MG63 (cell line): ENCODE data around the gene ABLIM1. TPM values are rescaled to one million over a fixed set of nuclear protein-coding genes. Genes with fewer than 3 reads are reported as not detected.
"Not testable (repeated sequence)": the region's sequence is repeated elsewhere in the genome, so short reads cannot be mapped to it uniquely, and the experiment has no call there.

ENCODE experiments used
- DNase-seq: peaks from one replicate; pipeline ENCODE4 v3.0.0-alpha.2; 2020
- H3K27me3 ChIP-seq: fragments of 250-450 bp; sonication (Bioruptor Pico); 2 replicates; pipeline ENCODE4 v1.5.1; 2020; ENCODE audit warnings: mild to moderate bottlenecking, moderate library complexity
- H3K36me3 ChIP-seq: fragments of 250-450 bp; sonication (Bioruptor Pico); 2 replicates; pipeline ENCODE4 v1.5.1; 2020; ENCODE audit warnings: mild to moderate bottlenecking, moderate library complexity
- H3K4me3 ChIP-seq: fragments of 250-450 bp; sonication (Bioruptor Pico); 2 replicates; pipeline ENCODE4 v1.5.1; 2020; ENCODE audit warnings: mild to moderate bottlenecking, moderate library complexity
- H3K9me3 ChIP-seq: fragments of 250-450 bp; sonication (Bioruptor Pico); 2 replicates; pipeline ENCODE4 v1.5.1; 2020; ENCODE audit warnings: mild to moderate bottlenecking, moderate library complexity
- total RNA-seq: library from RNA; depleted of rRNA; stranded (reverse); fragments of >200 nt; shearing (Covaris generic); gene quantifications from 2 replicates; pipeline ENCODE4 v1.2.3, GENCODE V29; 2014; ENCODE audit warnings: low replicate concordance; rRNA removed

Gene ABLIM1
- total RNA-seq, result 19.4 and 23.9 TPM in 2 replicates

DNA sequence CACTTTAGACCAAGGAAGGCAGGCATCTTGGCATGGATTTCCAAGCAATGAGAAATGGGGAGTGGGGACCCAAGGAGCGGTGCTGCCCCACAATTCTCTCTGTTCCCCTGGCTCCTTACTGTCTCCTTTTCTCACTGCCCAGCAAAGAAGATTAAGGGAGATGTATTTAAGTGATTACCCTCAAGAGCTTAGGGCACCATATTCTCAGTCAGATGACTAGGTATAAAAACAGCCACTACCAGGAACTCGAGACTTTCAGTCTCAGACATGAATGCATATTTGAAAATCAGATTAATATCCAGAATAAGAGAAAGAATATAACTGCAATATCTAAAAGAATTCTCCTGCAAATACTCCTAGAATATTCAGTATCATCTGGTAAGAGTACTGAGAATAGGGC is at the start of gene ABLIM1:
TSS of gene ABLIM1 (minus strand) at position 101 of the 400 bp plus-strand sequence. CDS start at position 26, 75 bp downstream.
- no peaks in the 10 kb centered on the region for H3K27me3 ChIP-seq
- no peak within 1 kb of the TSS for H3K4me3 ChIP-seq
- DNase-seq, result no peak
- no peaks in the 10 kb centered on the region for H3K9me3 ChIP-seq
- H3K36me3 ChIP-seq, result peaks cover 18% of the 10 kb centered on the region

DNA sequence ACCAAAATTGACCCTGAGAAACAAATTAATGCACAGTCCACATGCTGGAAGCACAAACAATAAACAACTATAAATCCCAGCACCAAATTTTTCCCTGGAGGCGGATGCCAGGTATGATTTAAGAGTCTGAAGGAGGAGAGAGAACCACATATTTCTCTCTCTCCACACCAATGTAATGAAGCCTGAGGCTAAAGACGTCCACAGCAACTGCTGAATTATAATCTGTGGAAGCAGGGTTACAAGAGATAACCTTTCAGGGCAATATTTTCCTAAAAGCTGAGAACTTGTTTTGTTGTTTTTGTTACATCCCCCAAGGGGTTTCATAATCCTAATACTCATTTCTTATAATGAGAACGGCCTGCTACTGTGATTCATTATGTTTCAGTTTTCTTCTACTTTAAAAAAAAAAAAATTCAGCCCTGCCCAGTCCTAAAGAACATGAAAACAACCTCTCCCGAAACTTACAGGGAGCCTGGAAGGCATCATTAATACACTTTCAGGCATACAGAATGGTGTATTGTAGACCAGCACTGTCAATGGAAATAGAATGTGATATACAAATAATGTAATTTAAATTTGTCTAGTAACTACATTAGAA is 48.5 kb upstream of the ABLIM1 start:
- H3K36me3 ChIP-seq, result peaks cover 4% of the 10 kb centered on the region; the same call in 1 of the 2 replicates
- H3K9me3 ChIP-seq, result no peaks in the 10 kb centered on the region
- DNase-seq, result no peak
- no peaks in the 10 kb centered on the region for H3K27me3 ChIP-seq
- H3K4me3 ChIP-seq, result no peak overlapping the region

DNA sequence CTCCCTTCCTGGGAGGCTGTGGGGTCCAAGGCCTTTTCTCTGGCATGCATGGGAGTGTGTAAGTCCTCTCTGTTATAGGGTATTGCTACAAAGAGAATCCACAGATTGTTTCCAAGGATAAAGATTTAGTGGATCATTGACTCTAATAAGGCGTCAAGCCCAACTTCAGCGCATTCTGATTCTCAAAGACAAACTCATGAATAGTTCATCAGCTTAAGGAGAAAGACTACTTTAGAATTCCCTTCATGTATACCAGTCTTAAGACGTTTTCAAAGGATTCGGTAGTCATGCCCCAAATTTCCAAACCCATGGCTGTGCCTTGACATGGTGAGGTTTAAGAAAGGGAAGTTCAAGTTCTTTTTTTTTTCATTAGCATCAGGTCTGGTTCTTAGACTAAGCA is 46.6 kb upstream of the ABLIM1 start:
- Histone ChIP-seq H3K27me3 (no peaks in the 10 kb centered on the region), H3K4me3 (no peak overlapping the region), H3K9me3 (no peaks in the 10 kb centered on the region), H3K36me3 (0 out of 2 replicates have a peak, but pooled peaks cover 6% of the 10 kb centered on the region)
- DNase-seq, result no peak

DNA sequence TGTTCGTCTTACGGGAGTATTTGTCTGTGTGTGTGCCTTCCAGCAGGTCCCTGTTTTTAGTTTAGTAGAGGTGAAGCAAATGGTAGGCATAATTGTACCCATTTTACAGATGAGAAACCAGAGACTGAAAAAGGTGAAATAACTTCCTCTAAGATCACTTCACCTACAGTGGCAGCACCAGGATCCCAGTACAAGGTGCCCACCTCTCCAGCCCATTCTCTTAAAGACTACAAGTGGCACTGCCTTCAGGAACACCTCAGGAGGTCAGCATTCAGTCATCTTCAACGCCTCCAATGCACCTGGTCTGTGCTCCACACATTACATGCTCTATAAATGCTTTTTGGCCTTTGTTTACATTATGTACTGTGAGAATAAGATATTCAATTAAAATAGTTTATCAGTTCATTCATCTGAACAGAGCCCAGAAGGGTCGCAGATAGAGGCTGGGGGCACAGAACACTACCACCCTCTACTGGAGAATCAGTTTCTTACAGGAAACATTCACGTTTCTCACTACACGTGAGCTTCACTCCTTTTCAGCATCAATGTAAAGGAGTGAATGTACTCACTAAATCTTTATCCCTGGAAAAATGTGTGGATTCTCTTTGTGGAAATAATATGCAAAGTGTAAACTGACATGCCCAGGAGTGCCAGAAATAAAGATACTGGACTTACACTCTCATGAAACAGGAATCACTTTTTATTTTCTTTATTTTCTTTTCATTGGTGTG is 45.5 kb upstream of the ABLIM1 start:
- 0 out of 2 replicates have a peak, but pooled peaks cover 6% of the 10 kb centered on the region for H3K36me3 ChIP-seq
- no peak overlapping the region for H3K4me3 ChIP-seq
- no peaks in the 10 kb centered on the region for H3K9me3 ChIP-seq
- H3K27me3 ChIP-seq, result no peaks in the 10 kb centered on the region
- no peak for DNase-seq

DNA sequence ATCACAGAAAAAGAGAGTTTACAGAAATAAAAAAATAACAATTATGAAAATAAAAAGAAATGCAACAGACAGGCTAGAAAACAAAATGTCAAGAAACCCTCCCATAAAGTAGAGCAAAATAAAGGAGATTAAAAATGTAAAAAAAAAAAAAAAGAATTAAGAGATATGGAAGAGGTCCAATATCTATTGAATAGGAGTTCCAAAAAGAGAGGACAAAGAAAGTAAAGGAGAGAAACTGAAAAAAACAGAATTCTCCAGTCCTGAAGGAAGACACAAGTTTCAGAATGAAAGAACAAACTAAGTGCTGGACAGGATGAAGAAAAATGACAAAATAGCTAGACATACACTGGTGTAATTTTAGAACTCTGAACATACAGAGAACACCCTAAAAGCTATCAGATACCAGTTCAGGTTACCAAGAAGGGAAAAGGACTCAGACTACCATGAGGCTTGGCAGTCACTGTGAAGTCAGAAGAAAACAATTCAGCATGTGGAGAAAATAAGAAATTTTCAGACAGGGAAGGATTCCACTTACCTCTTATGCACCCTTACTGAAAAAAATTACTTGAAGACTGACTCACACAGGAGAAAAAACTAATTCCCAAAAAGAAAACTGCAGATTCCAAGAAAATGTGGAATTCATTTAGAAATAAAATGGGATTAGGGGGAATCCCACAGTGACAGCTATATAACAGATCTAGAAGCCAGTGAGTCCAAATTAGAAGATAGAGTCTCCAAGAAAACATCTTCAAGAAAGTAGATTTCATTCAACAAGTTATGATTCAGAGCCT is 40.4 kb upstream of the ABLIM1 start:
- H3K9me3 ChIP-seq, result no peaks in the 10 kb centered on the region
- H3K27me3 ChIP-seq, result no peaks in the 10 kb centered on the region
- no peak for DNase-seq
- peak overlapping the region; percentile 9 for H3K4me3 ChIP-seq
- peaks cover 13% of the 10 kb centered on the region for H3K36me3 ChIP-seq

DNA sequence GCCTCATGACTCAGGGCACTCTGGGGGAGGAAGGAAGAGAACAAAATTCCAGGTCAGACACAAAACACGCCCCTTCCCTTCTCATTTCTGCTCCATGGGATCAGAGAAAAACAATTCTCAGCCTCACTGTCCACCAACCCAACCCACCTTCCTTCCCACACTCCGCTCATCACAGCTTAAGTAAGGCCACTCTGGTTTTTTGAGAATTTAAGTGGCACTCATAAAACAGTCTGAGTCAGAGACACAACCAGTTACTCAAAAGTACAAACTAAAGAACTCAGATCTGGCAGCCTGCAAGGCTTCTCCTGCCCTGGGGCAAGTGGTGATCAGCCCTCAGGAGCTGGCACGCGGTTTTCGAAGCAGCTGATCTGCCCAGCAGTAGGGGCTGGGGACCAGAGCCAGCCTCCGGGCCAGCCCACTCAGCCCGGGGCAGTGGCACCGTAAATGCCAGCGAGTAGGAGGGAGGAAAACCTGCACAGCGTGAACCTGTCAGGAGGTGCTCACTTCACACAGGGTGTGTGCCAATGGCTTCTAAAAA is 39.1 kb upstream of the ABLIM1 start:
- peaks cover 13% of the 10 kb centered on the region for H3K36me3 ChIP-seq
- H3K27me3 ChIP-seq, result no peaks in the 10 kb centered on the region
- peak; percentile 89 for DNase-seq
- H3K9me3 ChIP-seq, result no peaks in the 10 kb centered on the region
- no peak overlapping the region for H3K4me3 ChIP-seq

DNA sequence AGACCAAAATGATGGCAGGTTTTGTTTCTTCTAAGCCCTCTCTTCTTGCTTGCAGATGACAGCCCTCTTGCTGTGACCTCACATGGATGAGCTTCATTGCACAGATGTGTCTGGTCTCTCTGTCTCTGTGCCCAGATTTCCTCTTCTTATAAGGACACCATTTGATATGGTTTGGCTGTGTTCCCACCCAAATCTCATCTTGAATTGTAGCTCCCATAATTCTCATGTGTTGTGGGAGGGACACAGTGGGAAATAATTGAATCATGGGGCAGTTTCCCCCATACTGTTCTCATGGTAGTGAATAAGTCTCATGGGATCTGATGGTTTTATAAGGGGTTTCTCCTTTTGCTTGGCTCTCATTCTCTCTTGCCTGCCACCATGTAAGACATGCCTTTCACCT is 38.2 kb upstream of the ABLIM1 start:
- H3K4me3 ChIP-seq, H3K27me3 ChIP-seq, DNase-seq, H3K9me3 ChIP-seq: not testable (repeated sequence)
- H3K36me3 ChIP-seq, result peaks cover 13% of the 10 kb centered on the region

DNA sequence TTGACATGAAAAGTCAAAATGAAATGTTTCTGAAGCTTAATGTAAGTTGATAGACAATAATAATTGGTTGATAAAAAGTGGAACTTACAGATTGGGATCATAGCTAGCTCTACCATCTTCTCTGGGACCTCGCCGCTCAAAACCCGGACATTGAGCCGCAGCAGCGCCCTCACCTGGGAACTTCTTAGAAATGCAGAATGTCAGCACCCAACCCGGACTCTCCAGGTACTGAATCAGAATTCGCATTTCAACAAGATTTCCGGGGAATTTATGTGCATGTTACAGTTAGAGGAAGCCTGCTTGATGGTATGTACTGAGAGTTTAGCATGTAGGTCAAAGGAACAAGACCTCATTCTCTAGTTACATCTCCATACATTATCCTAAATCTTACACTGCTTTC is 36.7 kb upstream of the ABLIM1 start:
- Histone ChIP-seq H3K4me3 (no peak overlapping the region), H3K36me3 (peaks cover 13% of the 10 kb centered on the region), H3K27me3 (no peaks in the 10 kb centered on the region), H3K9me3 (no peaks in the 10 kb centered on the region)
- DNase-seq, result no peak

DNA sequence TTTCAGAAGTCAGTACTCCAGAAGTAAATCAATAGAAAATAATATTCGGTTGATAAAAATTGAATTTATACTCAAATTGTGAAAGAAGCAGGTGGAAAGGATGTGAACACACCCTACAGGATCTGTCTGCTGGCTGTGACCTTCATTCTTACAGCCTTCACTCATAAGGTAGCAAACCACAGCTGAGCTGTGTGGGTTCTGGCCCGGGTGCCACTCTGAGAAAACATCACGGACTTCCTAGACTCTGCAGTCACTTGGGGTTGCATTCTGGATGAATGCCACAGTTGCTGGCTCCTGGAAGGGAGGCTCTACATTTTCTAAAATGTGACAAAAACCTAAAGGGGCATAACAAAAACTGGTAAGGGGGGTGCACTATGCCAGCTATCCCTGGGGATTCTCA is 36.0 kb upstream of the ABLIM1 start:
- H3K36me3 ChIP-seq, result peaks cover 13% of the 10 kb centered on the region
- DNase-seq, result no peak
- H3K4me3 ChIP-seq, result no peak overlapping the region
- H3K27me3 ChIP-seq, result no peaks in the 10 kb centered on the region
- no peaks in the 10 kb centered on the region for H3K9me3 ChIP-seq

DNA sequence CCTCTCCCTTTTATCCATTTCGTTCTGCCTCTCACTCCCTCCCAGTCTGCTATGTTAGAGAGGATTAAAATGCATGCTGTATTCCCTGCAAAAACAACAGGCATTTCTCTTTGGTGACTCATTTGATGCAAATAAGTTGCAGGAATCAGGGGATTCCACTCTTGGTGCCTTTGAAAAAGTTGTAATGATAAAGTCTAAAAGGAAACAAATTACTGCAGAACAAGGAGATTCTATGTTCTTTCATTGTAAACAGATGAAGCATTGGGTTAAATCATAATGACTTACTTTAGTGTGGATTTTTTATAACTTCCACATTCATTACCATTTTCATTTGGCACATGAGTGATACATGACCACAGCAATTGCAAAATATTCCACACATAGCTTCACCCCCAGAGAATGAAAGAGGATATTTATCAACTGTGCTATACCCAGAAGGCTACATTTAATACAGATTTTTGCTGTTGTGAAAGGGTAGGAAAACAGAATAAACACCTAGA is 33.4 kb upstream of the ABLIM1 start:
- H3K4me3 ChIP-seq, result no peak overlapping the region
- DNase-seq, result no peak
- no peaks in the 10 kb centered on the region for H3K9me3 ChIP-seq
- no peaks in the 10 kb centered on the region for H3K27me3 ChIP-seq
- H3K36me3 ChIP-seq, result peaks cover 11% of the 10 kb centered on the region

DNA sequence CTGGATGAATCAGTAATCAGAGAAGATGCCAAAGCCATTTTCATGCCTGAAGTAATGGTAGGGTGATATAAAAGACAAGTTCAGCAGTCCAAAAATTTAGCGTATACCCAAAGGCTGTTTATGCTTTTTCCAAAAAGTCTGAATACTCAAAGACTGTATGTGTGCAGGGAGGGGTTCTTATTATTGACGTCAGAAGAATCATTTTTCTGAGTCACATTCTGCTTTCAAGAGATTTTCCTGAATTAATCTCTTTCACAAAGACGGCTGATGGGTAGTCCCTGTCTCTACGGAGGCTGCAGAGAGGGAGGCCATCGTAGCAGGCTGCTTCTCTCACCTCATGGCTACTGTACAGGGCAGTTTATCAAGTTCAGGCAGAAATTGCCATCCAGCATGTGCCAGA is 30.7 kb upstream of the ABLIM1 start:
- Histone ChIP-seq H3K27me3 (no peaks in the 10 kb centered on the region), H3K36me3 (peaks cover 2% of the 10 kb centered on the region; the same call in 1 of the 2 replicates), H3K4me3 (no peak overlapping the region), H3K9me3 (no peaks in the 10 kb centered on the region)
- no peak for DNase-seq

DNA sequence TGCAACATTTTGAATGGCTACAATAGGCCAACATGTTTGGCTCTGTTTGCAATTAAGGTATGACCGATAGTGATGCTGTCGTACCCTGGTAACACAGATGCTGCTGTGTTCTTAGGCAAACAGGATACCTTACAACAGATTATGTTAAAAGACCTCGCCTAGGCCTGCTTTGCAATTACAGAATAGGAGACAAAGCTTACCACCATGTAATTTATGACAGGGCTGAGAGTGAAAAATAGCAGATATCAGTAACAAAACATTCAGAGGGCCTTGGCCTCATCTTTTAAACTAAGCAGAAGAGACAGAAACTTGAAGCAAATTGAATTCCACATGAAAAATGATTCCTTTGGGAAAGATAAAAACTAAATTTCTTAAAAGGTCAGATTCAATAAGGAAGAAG is 29.4 kb upstream of the ABLIM1 start:
- Histone ChIP-seq H3K9me3 (no peaks in the 10 kb centered on the region), H3K36me3 (peaks cover 2% of the 10 kb centered on the region; the same call in 1 of the 2 replicates), H3K4me3 (no peak overlapping the region), H3K27me3 (no peaks in the 10 kb centered on the region)
- no peak for DNase-seq

DNA sequence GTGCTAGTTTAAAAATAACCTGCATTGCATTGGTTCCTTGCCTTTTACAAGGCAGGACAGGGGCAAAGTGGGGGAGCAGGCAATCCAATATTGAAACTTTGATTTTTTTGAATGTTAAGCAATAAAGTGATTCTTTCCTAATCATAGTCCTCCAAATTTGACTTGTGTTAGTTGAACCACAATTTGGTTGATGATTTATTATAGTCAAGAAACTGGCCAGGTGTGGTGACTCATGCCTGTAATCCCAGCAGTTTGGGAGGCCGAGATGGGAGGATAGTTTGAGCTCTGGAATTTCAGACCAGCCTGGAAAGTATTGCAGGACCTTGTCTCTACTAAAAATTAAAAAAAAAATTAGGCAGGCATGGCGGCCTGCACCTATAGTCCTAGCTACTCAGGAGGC is 27.9 kb upstream of the ABLIM1 start:
- Histone ChIP-seq H3K9me3 (no peaks in the 10 kb centered on the region), H3K4me3 (no peak overlapping the region), H3K36me3 (peaks cover 1% of the 10 kb centered on the region; the same call in 1 of the 2 replicates), H3K27me3 (no peaks in the 10 kb centered on the region)
- no peak for DNase-seq

DNA sequence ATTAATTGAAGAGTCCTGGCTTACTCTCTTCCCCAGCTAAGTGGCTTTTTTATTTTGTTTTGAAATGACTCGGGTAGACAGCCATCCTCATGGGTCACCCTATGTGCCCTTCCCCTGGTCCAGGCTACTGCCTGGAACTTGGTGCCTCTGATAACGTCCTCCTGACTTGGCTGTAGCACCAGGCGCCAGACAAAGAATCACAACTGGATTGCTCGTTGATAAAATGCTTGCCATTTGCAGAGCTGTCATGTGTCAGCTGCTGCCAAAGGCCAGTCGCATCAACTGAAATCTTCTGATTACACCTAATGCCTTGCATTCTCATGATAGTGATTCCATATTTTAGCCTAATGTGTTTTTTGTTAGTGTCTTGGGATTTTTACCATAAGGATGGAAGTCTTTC is 27.4 kb upstream of the ABLIM1 start:
- no peak for DNase-seq
- Histone ChIP-seq H3K27me3 (no peaks in the 10 kb centered on the region), H3K9me3 (no peaks in the 10 kb centered on the region), H3K4me3 (no peak overlapping the region), H3K36me3 (no peaks in the 10 kb centered on the region; the same call in 1 of the 2 replicates)

DNA sequence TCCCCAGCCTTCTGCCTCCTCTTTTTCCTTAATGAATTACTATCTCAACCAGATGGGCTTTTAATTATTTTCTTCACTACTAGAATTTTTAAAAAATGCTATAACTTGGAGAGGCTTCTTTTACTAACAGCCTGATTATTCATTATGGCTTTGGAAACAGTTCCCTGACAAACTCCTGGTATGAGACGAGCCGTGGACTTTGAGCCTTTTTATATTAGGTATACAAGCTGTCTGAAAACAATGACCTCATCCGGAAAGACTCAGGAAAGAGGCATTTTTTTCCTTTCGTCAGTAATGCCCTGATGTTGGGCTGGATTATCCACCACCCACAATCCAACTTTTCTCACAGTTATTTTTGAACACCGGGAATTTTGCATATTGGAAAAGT is 26.7 kb upstream of the ABLIM1 start:
- Histone ChIP-seq H3K36me3 (no peaks in the 10 kb centered on the region), H3K4me3 (peak overlapping the region; percentile 26), H3K9me3 (no peaks in the 10 kb centered on the region), H3K27me3 (no peaks in the 10 kb centered on the region)
- DNase-seq, result no peak

DNA sequence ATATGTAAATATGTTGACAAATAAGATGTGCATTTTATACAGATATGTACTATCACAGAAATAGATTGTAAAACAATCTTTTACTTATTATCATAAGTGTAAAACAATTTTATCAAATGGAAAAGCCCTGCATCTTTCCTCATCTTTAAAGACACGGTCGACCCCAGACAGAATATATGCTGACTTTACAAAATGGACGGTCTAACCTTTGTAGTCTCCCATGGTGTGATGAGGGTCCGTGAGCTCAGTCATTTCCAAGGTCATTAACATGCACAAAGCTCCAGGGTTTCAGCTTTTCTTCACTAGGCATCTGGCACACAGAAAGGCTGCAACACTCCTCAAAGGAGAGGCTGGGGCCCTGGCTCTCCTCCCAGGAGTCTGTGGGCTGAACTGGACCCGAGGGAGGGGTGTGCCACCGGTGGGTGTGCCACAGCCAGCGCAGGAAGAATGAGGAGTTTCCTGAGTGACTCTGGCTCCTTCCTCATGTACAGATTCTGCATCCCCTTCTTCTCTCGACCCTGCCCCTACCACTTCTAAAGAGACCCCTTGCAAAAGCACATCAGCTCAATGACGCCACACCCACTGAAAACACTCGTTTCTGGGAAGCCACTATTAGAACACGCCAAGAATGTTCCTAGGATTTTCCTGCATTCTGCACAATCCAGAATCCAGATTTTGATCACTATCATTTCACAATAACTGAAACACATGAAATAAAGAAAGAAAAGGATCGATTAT is 26.2 kb upstream of the ABLIM1 start:
- DNase-seq, result peak; percentile 86
- Histone ChIP-seq H3K4me3 (peak overlapping the region; percentile 26), H3K36me3 (no peaks in the 10 kb centered on the region), H3K27me3 (no peaks in the 10 kb centered on the region), H3K9me3 (no peaks in the 10 kb centered on the region)
